GM12878 (cell line): Measurements from ENCODE around the gene SKOR2. TPM values are rescaled to one million over a fixed set of nuclear protein-coding genes. Genes with fewer than 3 reads are reported as not detected.
"Not testable (repeated sequence)": the region's sequence is repeated elsewhere in the genome, so short reads cannot be mapped to it uniquely, and the experiment has no call there.

Experiments
- ATAC-seq: fragments of 200-7000 bp; cut with Tn5 transposase; 3 replicates; pipeline ENCODE4 v1.9.1; 2020; ENCODE audit warnings: mild to moderate bottlenecking, moderate library complexity
- BruUV-seq: library from RNA; stranded (reverse); fragments of 400-500 nt; replicated peaks from 2 replicates; lab custom pipeline; 2021; lab: Mats Ljungman, UMichigan
- CTCF ChIA-PET: fragments of 300-600 bp; sonication (Branson Sonifier 250); formaldehyde crosslinking; extraction: SDS; loops from one replicate; lab custom pipeline; 2021; ENCODE audit warnings: inconsistent platforms; lab: Yijun Ruan, JAX
- POLR2A ChIA-PET: fragments of 350-600 bp; formaldehyde crosslinking; extraction: SDS; loops from one replicate; lab custom pipeline; 2021; ENCODE audit warnings: inconsistent platforms; lab: Charles Lee
- RAD21 ChIA-PET: fragments of 300-600 bp; sonication (Branson Sonifier 250); formaldehyde crosslinking; loops from one replicate; lab custom pipeline; 2023; ENCODE audit warnings: antibody characterized with exemption; ENCODE audit not compliant: unreplicated experiment; lab: Charles Lee
- SMC1A ChIA-PET: fragments of 300-600 bp; sonication (Branson Sonifier 250); formaldehyde crosslinking; loops from one replicate; lab custom pipeline; 2023; ENCODE audit not compliant: unreplicated experiment, uncharacterized antibody; lab: Charles Lee
- DNase-seq: peaks from one replicate; pipeline ENCODE4 v3.0.0-alpha.2; 2011; ENCODE audit warnings: low read depth, low spot score
- FAIRE-seq: peaks from 3 replicates; lab custom pipeline; 2011; peaks lifted over from hg19 to GRCh38; lab: Jason Lieb, UNC
- H2AFZ ChIP-seq: 2 replicates; pipeline ENCODE4 v1.6.0; 2011; ENCODE audit warnings: low read depth, low read length, control low read depth; ENCODE audit not compliant: control insufficient read depth
- H3K27ac ChIP-seq: 2 replicates; pipeline ENCODE4 v1.5.1; 2011; ENCODE audit warnings: control low read depth; ENCODE audit not compliant: control insufficient read depth, insufficient read depth
- H3K27me3 ChIP-seq, 2 experiments: replicated peaks in 1 of 2; 2 replicates each; pipeline versions ENCODE4 v1.6.0 to v1.6.1; 2011; ENCODE audit warnings: low read length in 1 of 2; ENCODE audit not compliant: control insufficient read depth in 2 of 2, insufficient read depth in 2 of 2
- H3K36me3 ChIP-seq, 2 experiments: 2 replicates each; pipeline ENCODE4 v1.5.1; 2011; ENCODE audit warnings: low read length in 1 of 2; ENCODE audit not compliant: control insufficient read depth in 2 of 2, insufficient read depth in 2 of 2
- H3K4me1 ChIP-seq: 2 replicates; pipeline ENCODE4 v1.6.1; 2011; ENCODE audit warnings: mild to moderate bottlenecking, low read length, moderate library complexity, mixed read lengths; ENCODE audit not compliant: control insufficient read depth, insufficient read depth
- H3K4me2 ChIP-seq: 2 replicates; pipeline ENCODE4 v1.6.0; 2011; ENCODE audit warnings: control low read depth; ENCODE audit not compliant: control insufficient read depth, insufficient read depth
- H3K4me3 ChIP-seq: fragments of 200-600 bp; sonication (generic); 2 replicates; pipeline ENCODE4 v1.5.1; 2016
- H3K79me2 ChIP-seq: 2 replicates; pipeline ENCODE4 v1.6.0; 2011; ENCODE audit warnings: low read length; ENCODE audit not compliant: control insufficient read depth, insufficient read depth
- H3K9ac ChIP-seq: 2 replicates; pipeline ENCODE4 v1.8.0; 2011; ENCODE audit warnings: low read length, control low read depth, mixed read lengths; ENCODE audit not compliant: control insufficient read depth, insufficient read depth
- H3K9me3 ChIP-seq: replicated peaks from 3 replicates; pipeline ENCODE4 v1.5.1; 2011; ENCODE audit warnings: mild to moderate bottlenecking, low read length; ENCODE audit not compliant: control insufficient read depth, insufficient read depth
- H4K20me1 ChIP-seq: 2 replicates; pipeline ENCODE4 v1.6.0; 2011; ENCODE audit not compliant: control insufficient read depth, insufficient read depth
- BHLHE40 ChIP-seq, 2 experiments: fragments of 450-650 bp in 1 of 2; IDR thresholded peaks; 2 replicates each; pipeline ENCODE4 v1.6.1; 2011 to 2017; ENCODE audit warnings: low read depth in 2 of 2, borderline replicate concordance in 1 of 2, improper control_type of control experiment in 1 of 2, low read length in 1 of 2, mild to moderate bottlenecking in 1 of 2
- EGR1 ChIP-seq, 2 experiments: IDR thresholded peaks; 1 replicate in 1 of 2; 2 replicates in 1 of 2; pipeline ENCODE4 v1.6.1; 2011 to 2012; ENCODE audit warnings: low read depth in 2 of 2, low read length in 2 of 2, borderline replicate concordance in 1 of 2, mild to moderate bottlenecking in 1 of 2, moderate library complexity in 1 of 2
- FOXK2 ChIP-seq: fragments of 450-650 bp; IDR thresholded peaks from 2 replicates; pipeline ENCODE4 v1.6.1; 2017; ENCODE audit warnings: mild to moderate bottlenecking, moderate library complexity
- HCFC1 ChIP-seq: fragments of 150-350 bp; IDR thresholded peaks from 2 replicates; pipeline ENCODE4 v1.6.1; 2014; ENCODE audit warnings: low read length
- NFXL1 ChIP-seq: fragments of 450-650 bp; IDR thresholded peaks from 2 replicates; pipeline ENCODE4 v1.6.1; 2017; ENCODE audit warnings: antibody characterized with exemption, mild to moderate bottlenecking, borderline replicate concordance
- PML ChIP-seq: IDR thresholded peaks from 2 replicates; pipeline ENCODE4 v1.6.1; 2012; ENCODE audit warnings: low read length, inconsistent platforms
- TAF1 ChIP-seq: IDR thresholded peaks from 2 replicates; pipeline ENCODE4 v1.6.1; 2011; ENCODE audit warnings: mild to moderate bottlenecking, low read depth, low read length, borderline replicate concordance
- WGBS: methylation state at CpG from one replicate; pipeline ENCODE4 v1.1.6; 2016; ENCODE audit warnings: low lambda C conversion rate; ENCODE audit not compliant: insufficient replicate concordance, insufficient coverage; ENCODE audit errors: missing lambda C conversion rate; 5-methylcytosine and 5-hydroxymethylcytosine counted together
- in situ Hi-C: fragments of 300-500 bp; cut with MboI; formaldehyde crosslinking; loops from 9 replicates; pipeline ENCODE4 v1.14.3; 2018; ENCODE audit warnings: mixed read lengths
- intact Hi-C: fragments of 100-400 bp; cut with micrococcal nuclease; formaldehyde crosslinking; loops from one replicate; pipeline ENCODE4 v1.14.2; 2022; ENCODE audit not compliant: unreplicated experiment
- polyA plus RNA-seq, 11 experiments: library from polyadenylated mRNA; depleted of rRNA in 4 of 11; unstranded in 6 of 11; stranded (reverse) in 5 of 11; fragments of >200 nt; fragmentation: Nextera tagmentation in 4 of 11; fragmentation: Illumina TruSeq in 1 of 11; extraction: Ambion mirVana in 4 of 11; extraction: Trizol in 1 of 11; gene quantifications; 1 replicate in 1 of 11; 2 replicates in 10 of 11; pipeline versions ENCODE4 v1.2.1 to v1.2.3, GENCODE V29; 2011 to 2016; ENCODE audit warnings: inconsistent platforms in 2 of 11, missing spikeins in 2 of 11, low read depth in 1 of 11
- total RNA-seq, 4 experiments: library from RNA; depleted of rRNA in 3 of 4; stranded (reverse); fragments of >200 nt in 3 of 4; fragmentation: Illumina TruSeq in 1 of 4; extraction: Trizol in 1 of 4; gene quantifications; 2 replicates each; pipeline versions ENCODE4 v1.2.1 to v1.2.3, GENCODE V29; 2013 to 2021
- TF ChIP-seq, protein P1 (sequence below): IDR thresholded peaks from 2 replicates; pipeline ENCODE4 v1.6.1; 2011; ENCODE audit warnings: mild to moderate bottlenecking, low read depth, low read length, moderate library complexity; ENCODE audit not compliant: insufficient replicate concordance
- TF ChIP-seq, protein P2 (sequence below), 3 experiments: IDR thresholded peaks in 2 of 3; conservative IDR thresholded peaks in 1 of 3; 2 replicates each; pipeline ENCODE4 v1.5.1; 2011; ENCODE audit warnings: low read depth in 3 of 3, low read length in 3 of 3, mild to moderate bottlenecking in 3 of 3, control low read depth in 2 of 3, moderate library complexity in 2 of 3, inconsistent platforms in 1 of 3, mixed read lengths in 1 of 3; ENCODE audit not compliant: control insufficient read depth in 2 of 3, insufficient read depth in 1 of 3; ENCODE audit errors: extremely low read depth in 1 of 3

The SKOR2 gene
- total and polyA plus RNA-seq, 10 of the 15 experiments (the other 5 are each of a cell fraction or from before 2014, with no cell fraction given), result not detected

DNA sequence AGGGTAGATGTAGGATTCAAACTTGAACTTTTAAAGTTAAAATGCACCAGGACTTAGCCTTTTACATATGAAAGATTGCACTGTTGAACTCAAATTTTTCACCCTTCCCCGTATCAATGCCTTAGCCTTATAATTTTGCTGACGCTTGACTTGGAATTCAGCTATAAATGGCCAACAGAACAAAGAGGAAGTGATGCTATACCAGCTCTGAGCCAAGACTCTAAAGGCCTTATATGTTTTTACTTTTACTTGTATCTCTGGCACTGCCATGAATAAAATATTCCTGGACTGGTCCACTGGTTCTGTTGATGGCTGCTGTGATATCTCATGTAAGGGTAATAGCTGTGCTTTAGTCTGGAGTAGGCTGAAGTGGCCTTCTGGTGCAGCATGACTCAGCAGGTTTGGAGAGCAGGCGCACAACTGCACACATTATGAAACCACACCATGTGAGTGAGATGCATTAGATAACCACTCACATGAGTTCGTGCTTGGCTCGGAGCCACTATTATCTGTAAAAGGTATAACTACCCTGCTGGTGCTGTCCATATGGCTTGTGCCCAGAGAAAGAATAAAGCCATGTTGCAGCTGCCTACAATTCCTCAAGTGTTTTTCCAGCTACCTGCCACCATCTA lies 66.9 kb downstream of the SKOR2 start (continued):
- TF ChIP-seq EGR1 (IDR thresholded peaks at IDR 0.05; ENCODE audit: borderline replicate concordance in 1 of 2, low read depth in 2 of 2, low read length in 2 of 2), result no peak
- TF ChIP-seq PML, result no peak
- no peak for TF ChIP-seq BHLHE40 (IDR thresholded peaks at IDR 0.05; ENCODE audit: borderline replicate concordance in 1 of 2, low read depth in 2 of 2, low read length in 1 of 2)
- no peak for TF ChIP-seq NFXL1
- no peak for TF ChIP-seq FOXK2
- no peak for TF ChIP-seq HCFC1
- TF ChIP-seq, protein P1, sequence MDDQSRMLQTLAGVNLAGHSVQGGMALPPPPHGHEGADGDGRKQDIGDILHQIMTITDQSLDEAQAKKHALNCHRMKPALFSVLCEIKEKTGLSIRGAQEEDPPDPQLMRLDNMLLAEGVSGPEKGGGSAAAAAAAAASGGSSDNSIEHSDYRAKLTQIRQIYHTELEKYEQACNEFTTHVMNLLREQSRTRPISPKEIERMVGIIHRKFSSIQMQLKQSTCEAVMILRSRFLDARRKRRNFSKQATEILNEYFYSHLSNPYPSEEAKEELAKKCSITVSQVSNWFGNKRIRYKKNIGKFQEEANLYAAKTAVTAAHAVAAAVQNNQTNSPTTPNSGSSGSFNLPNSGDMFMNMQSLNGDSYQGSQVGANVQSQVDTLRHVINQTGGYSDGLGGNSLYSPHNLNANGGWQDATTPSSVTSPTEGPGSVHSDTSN, result no peak
- TF ChIP-seq TAF1, result no peak
- TF ChIP-seq, protein P2, sequence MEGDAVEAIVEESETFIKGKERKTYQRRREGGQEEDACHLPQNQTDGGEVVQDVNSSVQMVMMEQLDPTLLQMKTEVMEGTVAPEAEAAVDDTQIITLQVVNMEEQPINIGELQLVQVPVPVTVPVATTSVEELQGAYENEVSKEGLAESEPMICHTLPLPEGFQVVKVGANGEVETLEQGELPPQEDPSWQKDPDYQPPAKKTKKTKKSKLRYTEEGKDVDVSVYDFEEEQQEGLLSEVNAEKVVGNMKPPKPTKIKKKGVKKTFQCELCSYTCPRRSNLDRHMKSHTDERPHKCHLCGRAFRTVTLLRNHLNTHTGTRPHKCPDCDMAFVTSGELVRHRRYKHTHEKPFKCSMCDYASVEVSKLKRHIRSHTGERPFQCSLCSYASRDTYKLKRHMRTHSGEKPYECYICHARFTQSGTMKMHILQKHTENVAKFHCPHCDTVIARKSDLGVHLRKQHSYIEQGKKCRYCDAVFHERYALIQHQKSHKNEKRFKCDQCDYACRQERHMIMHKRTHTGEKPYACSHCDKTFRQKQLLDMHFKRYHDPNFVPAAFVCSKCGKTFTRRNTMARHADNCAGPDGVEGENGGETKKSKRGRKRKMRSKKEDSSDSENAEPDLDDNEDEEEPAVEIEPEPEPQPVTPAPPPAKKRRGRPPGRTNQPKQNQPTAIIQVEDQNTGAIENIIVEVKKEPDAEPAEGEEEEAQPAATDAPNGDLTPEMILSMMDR (IDR thresholded peaks at IDR 0.05 in 2 of 3, conservative IDR thresholded peaks at IDR 0.05 in 1 of 3; ENCODE audit: control insufficient read depth in 2 of 3, extremely low read depth in 1 of 3, insufficient read depth in 1 of 3, low read depth in 3 of 3, low read length in 3 of 3), result no peak

DNA sequence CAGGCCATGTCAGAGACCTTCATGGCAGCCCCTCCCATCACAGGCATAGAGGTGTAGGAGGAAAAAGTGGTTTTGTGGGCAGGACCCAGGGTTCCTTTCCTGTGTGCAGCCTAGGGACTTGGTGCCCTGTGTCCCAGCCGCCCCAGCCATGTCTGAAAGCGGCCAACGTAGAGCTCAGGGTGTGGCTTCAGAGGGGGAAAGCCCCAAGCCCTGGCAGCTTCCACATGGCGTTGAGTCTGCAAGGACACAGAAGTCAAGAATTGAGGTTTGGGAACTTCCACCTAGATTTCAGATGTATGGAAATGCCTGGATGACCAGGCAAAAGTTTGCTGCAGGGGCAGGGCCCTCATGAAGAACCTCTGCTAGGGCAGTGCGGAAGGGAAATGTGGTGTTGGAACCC lies 69.3 kb downstream of the SKOR2 start:
- H4K20me1 ChIP-seq, H3K4me3 ChIP-seq, intact Hi-C loops, BruUV-seq, H3K36me3 ChIP-seq, H3K9ac ChIP-seq, FAIRE-seq, H3K27me3 ChIP-seq, DNase-seq, H3K79me2 ChIP-seq, POLR2A ChIA-PET, H3K4me2 ChIP-seq, ATAC-seq, RAD21 ChIA-PET, H2AFZ ChIP-seq, in situ Hi-C loops, H3K9me3 ChIP-seq, CTCF ChIA-PET, H3K27ac ChIP-seq, H3K4me1 ChIP-seq: not testable (repeated sequence)
- SMC1A ChIA-PET, result interaction anchor here (0.6 kb wide), 1 partner anchor 10 kb away, joined by 4 read pairs; no protein-coding TSS in a partner anchor
- 19% methylated on average over 5 of the region's 5 CpGs for WGBS
